GM19099 (cell line): ENCODE data around the gene UBASH3B.

Experiments used
- POLR2A ChIP-seq: IDR thresholded peaks from 3 replicates; pipeline ENCODE4 v1.6.1; 2011; ENCODE audit warnings: low read depth; ENCODE audit not compliant: insufficient read length; ENCODE audit errors: extremely low read depth

The UBASH3B gene

GRCh38 chr11:122823564-122823963 is 168.0 kb downstream of the UBASH3B start:
- TF ChIP-seq POLR2A, result no peak

GRCh38 chr11:122832721-122833470 is 177.4 kb downstream of the UBASH3B start:
- no peak for TF ChIP-seq POLR2A

GRCh38 chr11:122833846-122834464 is 178.4 kb downstream of the UBASH3B start:
- TF ChIP-seq POLR2A, result no peak

- no peak for TF ChIP-seq POLR2A
These were observed 181.4 kb downstream of the UBASH3B start for GRCh38 chr11:122836916-122837315.

GRCh38 chr11:122837528-122838346 is 182.2 kb downstream of the UBASH3B start:
- no peak for TF ChIP-seq POLR2A

GRCh38 chr11:122843281-122844141 is 188.0 kb downstream of the UBASH3B start:
- no peak for TF ChIP-seq POLR2A

- no peak for TF ChIP-seq POLR2A
These were observed 191.9 kb downstream of the UBASH3B start for GRCh38 chr11:122847466-122847865.

GRCh38 chr11:122848186-122848585 is 192.7 kb downstream of the UBASH3B start:
- TF ChIP-seq POLR2A, result no peak

- TF ChIP-seq POLR2A, result no peak
These were observed 194.6 kb downstream of the UBASH3B start for GRCh38 chr11:122850076-122850631.

- TF ChIP-seq POLR2A, result no peak
These were observed 195.9 kb downstream of the UBASH3B start for GRCh38 chr11:122851366-122851966.

- TF ChIP-seq POLR2A, result no peak
These were observed 196.7 kb downstream of the UBASH3B start for GRCh38 chr11:122852074-122852795.

- no peak for TF ChIP-seq POLR2A
These were observed 197.3 kb downstream of the UBASH3B start for GRCh38 chr11:122852796-122853160.

- TF ChIP-seq POLR2A, result no peak
These were observed 197.7 kb downstream of the UBASH3B start for GRCh38 chr11:122853261-122853660.

GRCh38 chr11:122853971-122854446 is 198.5 kb downstream of the UBASH3B start:
- no peak for TF ChIP-seq POLR2A

GRCh38 chr11:122861631-122862030 is 206.1 kb downstream of the UBASH3B start:
- TF ChIP-seq POLR2A, result no peak
